ENCODE measurements around the gene TMTC4. TPM values are rescaled to one million over a fixed set of nuclear protein-coding genes. Genes with fewer than 3 reads are reported as not detected.
A peak's percentile ranks its signal among the peaks of the same experiment; 100 is the strongest.
"Not testable (repeated sequence)": the region's sequence is repeated elsewhere in the genome, so short reads cannot be mapped to it uniquely, and the experiment has no call there.

TMTC4 gene
- total RNA-seq = 10.2 TPM
- long read RNA-seq, partial matches to known transcripts = 6 of 19 reads
- long read RNA-seq, other reads (novel, unspliced or antisense) = 9 of 19 reads

- no peak for DNase-seq (ENCODE audit: low spot score)
Observed at GRCh38 chr13:100674572-100674871, at the start of gene TMTC4. Gene TMTC4, minus strand, starts transcription at chr13:100674795. Its CDS starts 4,433 bp downstream, at chr13:100670362.

- no peak for DNase-seq (ENCODE audit: low spot score)
Observed at GRCh38 chr13:100722517-100722916, 47.9 kb upstream of the TMTC4 start.

GRCh38 chr13:100721885-100722512, 47.4 kb upstream of the TMTC4 start:
- no peak for DNase-seq (ENCODE audit: low spot score)

DNA sequence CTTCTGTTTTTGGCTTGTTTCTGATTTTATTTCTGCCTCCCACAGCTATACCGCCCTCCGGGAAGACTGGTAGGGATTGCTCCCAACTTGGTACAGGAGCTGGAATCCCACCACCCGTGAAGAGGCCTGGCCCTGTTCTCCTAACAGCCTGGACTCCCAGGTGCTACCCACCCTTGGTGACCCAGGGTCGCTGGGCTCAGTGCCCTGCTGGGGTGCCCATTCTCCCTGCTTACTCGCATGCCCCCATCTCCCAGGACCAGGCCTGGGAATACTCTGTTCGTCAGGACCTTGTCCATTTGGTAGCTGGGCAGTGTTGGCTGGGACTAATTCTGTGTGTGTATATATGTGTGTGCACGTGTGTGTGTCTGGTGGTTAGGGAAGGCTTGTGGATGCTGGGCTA, 41.0 kb upstream of the TMTC4 start:
- DNase-seq (ENCODE audit: low spot score) = no peak

- DNase-seq (ENCODE audit: low spot score) = no peak
Observed at GRCh38 chr13:100714478-100714877, 39.9 kb upstream of the TMTC4 start.

DNA sequence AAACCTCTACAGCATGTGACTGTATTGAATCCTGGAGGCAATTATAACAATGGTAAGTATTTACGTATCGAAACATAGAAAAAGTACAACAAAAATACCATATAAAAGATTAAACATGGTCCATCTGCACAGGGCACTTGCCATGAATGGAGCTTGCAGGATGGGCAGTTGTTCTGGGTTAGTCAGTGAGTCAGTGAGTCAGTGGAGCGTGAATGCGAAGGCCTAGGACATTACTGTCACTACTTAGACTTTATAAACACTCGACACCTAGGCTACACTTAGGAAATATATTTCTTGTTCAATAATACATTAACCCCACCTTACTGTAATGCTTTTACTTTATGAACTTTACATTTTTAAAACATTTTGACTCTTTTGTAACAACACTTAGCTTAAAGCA, 35.6 kb upstream of the TMTC4 start:
- no peak for DNase-seq (ENCODE audit: low spot score)

GRCh38 chr13:100707818-100708740, 33.5 kb upstream of the TMTC4 start:
- no peak for DNase-seq (ENCODE audit: low spot score)

DNA sequence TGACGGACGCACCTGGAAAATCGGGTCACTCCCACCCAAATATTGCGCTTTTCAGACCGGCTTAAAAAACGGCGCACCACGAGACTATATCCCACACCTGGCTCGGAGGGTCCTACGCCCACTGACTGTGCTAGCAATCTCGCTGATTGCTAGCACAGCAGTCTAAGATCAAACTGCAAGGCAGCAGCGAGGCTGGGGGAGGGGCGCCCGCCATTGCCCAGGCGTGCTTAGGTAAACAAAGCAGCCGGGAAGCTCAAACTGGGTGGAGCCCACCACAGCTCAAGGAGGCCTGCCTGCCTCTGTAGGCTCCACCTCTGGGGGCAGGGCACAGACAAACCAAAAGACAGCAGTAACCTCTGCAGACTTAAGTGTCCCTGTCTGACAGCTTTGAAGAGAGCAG, 23.7 kb upstream of the TMTC4 start:
- not testable (repeated sequence) for DNase-seq (ENCODE audit: low spot score)

DNA sequence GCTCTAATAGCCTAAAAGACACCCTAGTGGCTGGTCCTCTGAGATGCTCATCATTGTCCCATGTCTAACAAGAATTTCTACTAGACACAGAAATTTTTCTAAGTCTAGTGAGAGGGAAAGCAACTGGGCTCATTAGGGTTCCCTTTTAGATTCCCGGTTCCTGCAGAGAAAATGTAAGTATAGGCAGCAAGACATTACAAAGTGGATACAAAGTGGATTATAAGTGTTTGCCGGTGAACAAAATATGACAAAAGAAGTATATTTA, 20.8 kb upstream of the TMTC4 start:
- no peak for DNase-seq (ENCODE audit: low spot score)

- no peak for DNase-seq (ENCODE audit: low spot score)
Observed at GRCh38 chr13:100694722-100695508, 20.3 kb upstream of the TMTC4 start.

DNA sequence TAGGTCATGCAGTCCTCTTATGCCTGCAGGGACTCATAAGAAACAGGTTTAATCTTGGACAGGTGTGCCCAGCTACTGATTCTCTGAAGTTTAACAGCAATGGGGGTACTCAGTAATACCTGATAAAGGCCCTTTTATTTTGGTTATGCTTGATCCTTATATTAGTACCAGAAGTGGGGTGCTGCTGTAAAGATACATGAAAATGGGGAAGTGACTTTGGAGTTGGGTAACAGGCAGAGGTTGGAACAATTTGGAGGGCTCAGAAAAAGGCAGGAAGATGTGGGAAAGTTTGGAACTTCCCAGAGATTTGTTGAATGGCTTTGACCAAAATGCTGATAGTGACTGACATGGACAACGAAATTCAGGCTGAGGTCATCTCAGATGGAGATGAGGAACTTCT, 14.6 kb upstream of the TMTC4 start:
- DNase-seq (ENCODE audit: low spot score) = no peak

- no peak for DNase-seq (ENCODE audit: low spot score)
Observed at GRCh38 chr13:100680131-100680530, 5.5 kb upstream of the TMTC4 start.

GRCh38 chr13:100677128-100677527, 2.5 kb upstream of the TMTC4 start:
- not testable (repeated sequence) for DNase-seq (ENCODE audit: low spot score)

DNA sequence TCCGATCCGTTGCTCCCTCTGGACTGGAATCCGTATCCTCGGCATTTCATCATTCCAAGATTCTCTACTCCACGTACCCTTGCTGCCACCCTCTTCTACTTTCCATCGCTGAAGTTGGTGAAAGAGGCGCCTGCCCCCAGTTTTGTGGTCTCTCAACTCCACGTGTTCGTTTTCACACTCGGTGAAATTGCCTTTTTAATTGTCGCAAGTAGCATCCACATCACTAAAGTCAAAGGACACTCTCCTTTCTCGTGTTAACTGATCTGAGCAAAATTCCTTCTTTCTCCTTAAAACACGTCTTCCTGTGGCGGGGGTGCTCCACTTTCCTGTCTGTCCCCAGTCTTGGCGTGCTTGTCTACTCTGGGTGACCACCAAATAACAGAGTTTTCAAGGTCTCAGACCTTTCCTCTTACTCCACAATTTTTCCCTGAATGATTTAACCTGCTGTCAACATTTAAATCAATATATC, 1.1 kb upstream of the TMTC4 start:
- no peak for DNase-seq (ENCODE audit: low spot score)

DNA sequence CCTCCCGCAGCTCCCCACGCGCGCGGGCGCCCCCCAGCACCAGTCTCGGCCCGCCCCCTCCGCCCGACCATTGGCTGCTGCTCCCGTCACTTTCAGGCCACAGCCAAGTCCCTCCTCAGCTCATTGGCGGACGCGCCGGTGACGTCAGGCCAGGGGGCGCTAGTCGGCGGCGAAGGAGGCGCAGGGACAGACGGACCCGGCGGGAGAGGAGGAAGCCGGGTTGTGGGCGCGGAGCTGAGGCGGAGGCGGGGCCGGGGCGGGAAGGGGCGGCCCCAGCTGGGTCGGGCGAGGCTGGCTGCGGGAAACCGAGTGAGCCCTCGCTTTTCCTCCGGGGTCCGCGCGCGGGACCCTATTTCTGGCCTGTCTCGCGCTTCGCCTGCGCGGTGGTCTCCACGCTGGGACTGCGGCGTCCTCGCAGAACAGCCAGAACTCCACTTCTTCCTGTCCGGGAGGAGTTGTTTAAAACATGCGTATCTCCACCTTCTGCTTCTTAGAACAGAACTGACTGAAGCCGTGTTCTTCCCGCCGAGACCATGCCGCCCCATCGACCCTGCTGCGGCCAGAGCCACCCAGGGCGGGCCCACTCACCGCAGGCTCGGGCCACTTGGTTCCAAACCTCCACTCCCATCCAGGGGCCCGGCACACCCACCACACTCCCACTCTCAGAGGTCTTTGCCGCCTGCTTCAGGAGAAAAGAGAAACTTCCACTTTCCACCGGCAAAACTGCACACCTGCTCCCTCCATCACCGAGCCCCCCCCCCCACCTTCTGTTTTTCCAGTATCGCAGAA, 471 bp upstream of the TMTC4 start:
- DNase-seq (ENCODE audit: low spot score) = peak; percentile 100

DNA sequence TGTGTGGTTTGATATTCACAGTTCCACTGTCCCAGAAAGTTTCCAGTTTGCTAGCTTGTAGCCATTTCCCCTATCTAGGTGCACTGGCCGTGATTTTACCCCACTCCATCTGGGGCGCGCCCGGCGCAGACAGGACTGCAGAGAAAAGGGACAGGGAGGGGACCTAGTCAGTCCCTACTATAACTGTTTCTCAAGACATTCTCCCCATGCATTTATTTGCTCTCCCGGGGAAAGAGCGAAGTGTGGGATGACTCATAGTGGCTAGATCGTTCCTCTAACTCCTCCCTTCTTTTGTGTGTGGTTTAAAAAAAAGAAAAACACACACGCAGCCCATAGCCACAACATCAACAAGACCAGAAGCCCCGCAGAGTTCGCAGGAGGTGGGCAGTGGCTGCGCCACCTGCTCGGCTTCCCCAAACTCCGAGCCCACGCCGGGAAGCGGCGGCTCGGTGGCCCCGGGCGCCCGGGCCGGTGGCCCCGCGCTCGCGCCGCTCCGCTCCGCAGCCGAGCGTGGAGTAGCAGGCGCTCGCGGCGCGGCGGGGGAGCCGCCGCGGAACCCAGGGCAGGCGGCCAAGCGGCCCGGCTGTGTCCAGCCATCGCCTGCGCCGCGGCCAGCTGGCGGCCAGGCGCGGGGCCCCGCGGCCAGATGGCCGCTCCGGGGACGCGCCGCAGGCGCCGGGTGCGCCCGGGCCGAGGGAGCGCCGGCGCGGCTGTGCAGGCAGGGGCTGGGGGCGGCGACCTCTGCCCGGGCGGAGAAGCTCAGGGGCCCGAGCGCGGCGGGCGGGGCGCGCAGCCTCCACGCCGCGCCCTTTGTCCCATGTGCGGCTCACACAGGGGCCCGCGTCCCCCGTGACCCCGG, 653 bp downstream of the TMTC4 start:
- no peak for DNase-seq (ENCODE audit: low spot score)

GRCh38 chr13:100673376-100673712, 1.3 kb downstream of the TMTC4 start:
- no peak for DNase-seq (ENCODE audit: low spot score)

- no peak for DNase-seq (ENCODE audit: low spot score)
Observed at GRCh38 chr13:100671389-100672182, 3.0 kb downstream of the TMTC4 start.

GRCh38 chr13:100668408-100668807, 6.2 kb downstream of the TMTC4 start:
- DNase-seq (ENCODE audit: low spot score) = no peak

DNA sequence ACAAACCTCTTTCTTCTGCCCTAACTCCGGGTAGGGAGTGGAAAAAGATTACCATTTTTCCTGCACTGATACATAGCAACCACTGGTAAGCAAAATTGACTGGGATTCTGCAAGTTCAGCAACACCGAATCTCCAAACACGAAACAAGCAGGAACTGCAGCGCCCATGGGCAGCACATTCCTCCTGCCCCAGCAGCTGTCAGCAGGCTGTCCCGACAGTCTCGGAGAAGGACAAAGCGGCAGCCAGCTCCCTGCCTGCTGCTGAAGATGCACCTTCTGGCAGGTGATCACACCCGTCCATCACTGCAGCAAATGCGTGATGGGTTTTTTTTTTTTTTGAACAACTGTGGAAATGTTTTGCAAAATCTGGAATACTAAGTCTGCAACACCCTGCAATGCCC, 6.7 kb downstream of the TMTC4 start:
- DNase-seq (ENCODE audit: low spot score) = no peak
